Islet precursor cell (in vitro differentiated cells): Measurements from ENCODE around the gene PAM16.
"Not testable (repeated sequence)": the region's sequence is repeated elsewhere in the genome, so short reads cannot be mapped to it uniquely, and the experiment has no call there.

Source experiments
- DNase-seq: peaks from one replicate; pipeline ENCODE4 v3.0.0-alpha.2; 2018

PAM16 gene

GRCh38 chr16:4350365-4350786 lies 745 bp downstream of the PAM16 start:
- DNase-seq = no peak

- DNase-seq = no peak
Measured at GRCh38 chr16:4349332-4349731, 1.8 kb downstream of the PAM16 start.

- no peak for DNase-seq
Measured at GRCh38 chr16:4347765-4348509, 3.2 kb downstream of the PAM16 start.

- no peak for DNase-seq
Measured at GRCh38 chr16:4347010-4347409, 4.1 kb downstream of the PAM16 start.

GRCh38 chr16:4345836-4346781 lies 5.0 kb downstream of the PAM16 start:
- DNase-seq = no peak

GRCh38 chr16:4344983-4345835 lies 5.9 kb downstream of the PAM16 start:
- no peak for DNase-seq

- not testable (repeated sequence) for DNase-seq
Measured at GRCh38 chr16:4344300-4344982, 6.7 kb downstream of the PAM16 start.

GRCh38 chr16:4342866-4343744 lies 8.0 kb downstream of the PAM16 start:
- no peak for DNase-seq

GRCh38 chr16:4341250-4341649 lies 9.9 kb downstream of the PAM16 start:
- no peak for DNase-seq

- no peak for DNase-seq
Measured at GRCh38 chr16:4340443-4340842, 10.7 kb downstream of the PAM16 start.

- no peak for DNase-seq
Measured at GRCh38 chr16:4339909-4340308, 11.2 kb downstream of the PAM16 start.

- no peak for DNase-seq
Measured at GRCh38 chr16:4339455-4339854, 11.7 kb downstream of the PAM16 start.

- DNase-seq = no peak
Measured at GRCh38 chr16:4338712-4339299, 12.3 kb downstream of the PAM16 start.

GRCh38 chr16:4338125-4338582 lies 13.0 kb downstream of the PAM16 start:
- no peak for DNase-seq

GRCh38 chr16:4337540-4338088 lies 13.5 kb downstream of the PAM16 start:
- DNase-seq = no peak

GRCh38 chr16:4336701-4337539 lies 14.2 kb downstream of the PAM16 start:
- no peak for DNase-seq

GRCh38 chr16:4334724-4335495 lies 16.2 kb downstream of the PAM16 start:
- no peak for DNase-seq

GRCh38 chr16:4333714-4334113 lies 17.4 kb downstream of the PAM16 start:
- DNase-seq = not testable (repeated sequence)

GRCh38 chr16:4333308-4333638 lies 17.8 kb downstream of the PAM16 start:
- DNase-seq = no peak
